Loucy (cell line): Measurements from ENCODE around the gene KIF20A.

ENCODE experiments used
- H2AFZ ChIP-seq: fragments of 200-600 bp; sonication (generic); 2 replicates; pipeline ENCODE4 v1.6.0; 2016; ENCODE audit warnings: antibody characterized with exemption, mild to moderate bottlenecking, low read length, moderate library complexity
- H3F3A ChIP-seq: fragments of 200-600 bp; 2 replicates; pipeline ENCODE4 v1.6.0; 2016; ENCODE audit warnings: antibody characterized with exemption, low read depth, mild to moderate bottlenecking
- H3K27me3 ChIP-seq: fragments of 200-600 bp; sonication (generic); 2 replicates; pipeline ENCODE4 v1.6.1; 2014; ENCODE audit warnings: low read length, mild to moderate bottlenecking; ENCODE audit not compliant: insufficient read depth, poor library complexity, severe bottlenecking
- H3K36me3 ChIP-seq: fragments of 200-600 bp; sonication (generic); 2 replicates; pipeline ENCODE4 v1.6.1; 2016; ENCODE audit warnings: low read length; ENCODE audit not compliant: insufficient read depth
- H3K4me1 ChIP-seq: fragments of 200-600 bp; sonication (generic); 2 replicates; pipeline ENCODE4 v1.5.1; 2014; ENCODE audit warnings: low read length, mild to moderate bottlenecking; ENCODE audit not compliant: insufficient read depth, poor library complexity, severe bottlenecking
- H3K4me2 ChIP-seq: fragments of 200-600 bp; sonication (generic); 2 replicates; pipeline ENCODE4 v1.6.0; 2014; ENCODE audit warnings: antibody characterized with exemption, low read length, low read depth, mild to moderate bottlenecking; ENCODE audit not compliant: poor library complexity, severe bottlenecking
- H3K4me3 ChIP-seq: fragments of 200-600 bp; sonication (generic); 2 replicates; pipeline ENCODE4 v1.5.1; 2014; ENCODE audit warnings: low read length, mild to moderate bottlenecking, mixed read lengths; ENCODE audit not compliant: poor library complexity, severe bottlenecking
- H3K79me2 ChIP-seq: fragments of 200-600 bp; sonication (generic); 2 replicates; pipeline ENCODE4 v1.6.1; 2014; ENCODE audit warnings: low read length; ENCODE audit not compliant: insufficient read depth
- H3K9ac ChIP-seq: fragments of 200-600 bp; sonication (generic); 2 replicates; pipeline ENCODE4 v1.6.0; 2014; ENCODE audit warnings: mild to moderate bottlenecking, low read depth, low read length, moderate library complexity; ENCODE audit not compliant: poor library complexity, severe bottlenecking
- H3K9me2 ChIP-seq: fragments of 200-600 bp; sonication (generic); replicated peaks from 2 replicates; pipeline ENCODE4 v1.6.1; 2016; ENCODE audit warnings: low read depth, low read length, mixed read lengths
- H3K9me3 ChIP-seq: fragments of 200-600 bp; sonication (generic); 2 replicates; pipeline ENCODE4 v1.6.1; 2014; ENCODE audit warnings: mild to moderate bottlenecking, antibody characterized with exemption, low read length, low read depth; ENCODE audit not compliant: insufficient read depth
- H4K20me1 ChIP-seq: fragments of 200-600 bp; sonication (generic); 2 replicates; pipeline ENCODE4 v1.6.0; 2014; ENCODE audit warnings: antibody characterized with exemption, low read length, mild to moderate bottlenecking; ENCODE audit not compliant: insufficient read depth, poor library complexity, severe bottlenecking
- CTCF ChIP-seq: fragments of 200-600 bp; sonication (generic); conservative IDR thresholded peaks from 2 replicates; pipeline ENCODE4 v1.5.1; 2014; ENCODE audit warnings: mild to moderate bottlenecking, antibody characterized with exemption, low read length
- EZH2phosphoT487 ChIP-seq: fragments of 200-600 bp; IDR thresholded peaks from 2 replicates; pipeline ENCODE4 v1.6.1; 2018; ENCODE audit warnings: antibody characterized with exemption, mild to moderate bottlenecking, moderate library complexity, borderline replicate concordance

KIF20A gene

GRCh38 chr5:138177941-138178515 lies 884 bp upstream of the KIF20A start:
- no peaks in the 10 kb centered on the region for H3K9me3 ChIP-seq
- H3K4me2 ChIP-seq: peak overlapping the region; percentile 81
- H3F3A ChIP-seq: no peaks in the 10 kb centered on the region
- H3K9me2 ChIP-seq: no peaks in the 10 kb centered on the region
- H3K27me3 ChIP-seq: no peaks in the 10 kb centered on the region
- H4K20me1 ChIP-seq: peaks cover 28% of the 10 kb centered on the region
- no peak for TF ChIP-seq EZH2phosphoT487
- TF ChIP-seq CTCF: no peak
- peak overlapping the region; percentile 95 for H3K9ac ChIP-seq
- peak overlapping the region; percentile 95 for H2AFZ ChIP-seq
- peaks cover 24% of the 10 kb centered on the region for H3K4me1 ChIP-seq
- H3K79me2 ChIP-seq: peaks cover 89% of the 10 kb centered on the region
- H3K36me3 ChIP-seq: peaks cover 26% of the 10 kb centered on the region; the same call in 1 of the 2 replicates
- H3K4me3 ChIP-seq: peak overlapping the region; percentile 87

- peak overlapping the region; percentile 95 for H3K9ac ChIP-seq
- peaks cover 38% of the 10 kb centered on the region for H3K36me3 ChIP-seq
- H3K4me3 ChIP-seq: peak overlapping the region; percentile 87
- peak overlapping the region; percentile 85 for H2AFZ ChIP-seq
- no peaks in the 10 kb centered on the region for H3K27me3 ChIP-seq
- H3K4me2 ChIP-seq: peak overlapping the region; percentile 81
- no peaks in the 10 kb centered on the region for H3F3A ChIP-seq
- H3K79me2 ChIP-seq: peaks cover 82% of the 10 kb centered on the region
- peaks cover 24% of the 10 kb centered on the region for H3K4me1 ChIP-seq
- H4K20me1 ChIP-seq: peaks cover 28% of the 10 kb centered on the region
- H3K9me2 ChIP-seq: no peaks in the 10 kb centered on the region
- no peaks in the 10 kb centered on the region for H3K9me3 ChIP-seq
- TF ChIP-seq CTCF (no peak), EZH2phosphoT487 (no peak)
Observed at GRCh38 chr5:138179277-138179857, 455 bp downstream of the KIF20A start.

- Histone ChIP-seq H3F3A (no peaks in the 10 kb centered on the region), H3K9me2 (no peaks in the 10 kb centered on the region), H3K9ac (peak overlapping the region; percentile 95), H3K27me3 (no peaks in the 10 kb centered on the region), H3K9me3 (no peaks in the 10 kb centered on the region), H3K79me2 (peaks cover 74% of the 10 kb centered on the region), H3K4me3 (peak overlapping the region; percentile 87), H4K20me1 (peaks cover 28% of the 10 kb centered on the region), H3K36me3 (peaks cover 44% of the 10 kb centered on the region), H3K4me2 (peak overlapping the region; percentile 81), H2AFZ (no peak overlapping the region), H3K4me1 (peaks cover 24% of the 10 kb centered on the region)
- TF ChIP-seq CTCF (peak; percentile 76), EZH2phosphoT487 (no peak)
Observed at GRCh38 chr5:138180183-138180782, 1.4 kb downstream of the KIF20A start.
